ENCODE data around the gene DCDC1.
"Not testable (repeated sequence)": the region's sequence is repeated elsewhere in the genome, so short reads cannot be mapped to it uniquely, and the experiment has no call there.

DCDC1 gene

GRCh38 chr11:30967579-30967978 is 402.0 kb downstream of the DCDC1 start:
- DNase-seq, result no peak

- DNase-seq, result no peak
Observed at GRCh38 chr11:30960387-30960992, 409.0 kb downstream of the DCDC1 start.

GRCh38 chr11:30956751-30957150 is 412.8 kb downstream of the DCDC1 start:
- DNase-seq, result no peak

GRCh38 chr11:30949838-30950237 is 419.7 kb downstream of the DCDC1 start:
- no peak for DNase-seq

GRCh38 chr11:30947715-30948114 is 421.8 kb downstream of the DCDC1 start:
- not testable (repeated sequence) for DNase-seq

GRCh38 chr11:30938810-30939209 is 430.7 kb downstream of the DCDC1 start:
- no peak for DNase-seq

GRCh38 chr11:30938171-30938570 is 431.4 kb downstream of the DCDC1 start:
- DNase-seq, result no peak

GRCh38 chr11:30936491-30936890 is 433.0 kb downstream of the DCDC1 start:
- DNase-seq, result peak; percentile 70

- DNase-seq, result no peak
Observed at GRCh38 chr11:30935861-30936260, 433.7 kb downstream of the DCDC1 start.

GRCh38 chr11:30926130-30926529 is 443.4 kb downstream of the DCDC1 start:
- no peak for DNase-seq

- DNase-seq, result no peak
Observed at GRCh38 chr11:30921811-30922210, 447.7 kb downstream of the DCDC1 start.

- DNase-seq, result no peak
Observed at GRCh38 chr11:30919389-30920152, 450.0 kb downstream of the DCDC1 start.

GRCh38 chr11:30917859-30918478 is 451.6 kb downstream of the DCDC1 start:
- no peak for DNase-seq

GRCh38 chr11:30917266-30917665 is 452.3 kb downstream of the DCDC1 start:
- no peak for DNase-seq

GRCh38 chr11:30916764-30917163 is 452.8 kb downstream of the DCDC1 start:
- DNase-seq, result no peak

GRCh38 chr11:30914143-30914762 is 455.3 kb downstream of the DCDC1 start:
- peak; percentile 93 for DNase-seq

- DNase-seq, result peak; percentile 70
Observed at GRCh38 chr11:30911247-30911646, 458.3 kb downstream of the DCDC1 start.

- no peak for DNase-seq
Observed at GRCh38 chr11:30908857-30909256, 460.7 kb downstream of the DCDC1 start.

- no peak for DNase-seq
Observed at GRCh38 chr11:30908272-30908671, 461.3 kb downstream of the DCDC1 start.

GRCh38 chr11:30902929-30903328 is 466.6 kb downstream of the DCDC1 start:
- no peak for DNase-seq

- DNase-seq, result no peak
Observed at GRCh38 chr11:30895046-30895445, 474.5 kb downstream of the DCDC1 start.

- no peak for DNase-seq
Observed at GRCh38 chr11:30893318-30893717, 476.2 kb downstream of the DCDC1 start.

GRCh38 chr11:30889143-30889794 is 480.3 kb downstream of the DCDC1 start:
- DNase-seq, result peak; percentile 62
